Muscle of leg (tissue), 11 donors: ENCODE data around the gene HDAC9. TPM values are rescaled to one million over a fixed set of nuclear protein-coding genes. Genes with fewer than 3 reads are reported as not detected.

Experiments
- DNase-seq: peaks from one replicate; pipeline ENCODE4 v3.0.0; 2013
- H3K27ac ChIP-seq: one replicate; pipeline ENCODE4 v1.5.1; 2013; ENCODE audit warnings: mild to moderate bottlenecking, low read length, control low read depth
- H3K27me3 ChIP-seq: one replicate; pipeline ENCODE4 v1.6.1; 2013; ENCODE audit warnings: low read length; ENCODE audit not compliant: control insufficient read depth, insufficient read depth
- H3K36me3 ChIP-seq: one replicate; pipeline ENCODE4 v1.6.1; 2013; ENCODE audit warnings: low read length; ENCODE audit not compliant: control insufficient read depth, insufficient read depth
- H3K4me1 ChIP-seq: one replicate; pipeline ENCODE4 v1.6.1; 2013; ENCODE audit warnings: low read length; ENCODE audit not compliant: control insufficient read depth, insufficient read depth
- H3K4me3 ChIP-seq: one replicate; pipeline ENCODE4 v1.5.1; 2013; ENCODE audit warnings: low read length, control low read depth
- H3K9me3 ChIP-seq: replicated peaks from 2 replicates; pipeline ENCODE4 v1.6.1; 2013; ENCODE audit warnings: low read depth, low read length; ENCODE audit not compliant: control insufficient read depth
- WGBS: methylation state at CpG from one replicate; pipeline ENCODE4 v1.1.5; 2013; ENCODE audit warnings: missing lambda C conversion rate; ENCODE audit not compliant: insufficient coverage; 5-methylcytosine and 5-hydroxymethylcytosine counted together
- polyA plus RNA-seq, 8 donors: library from polyadenylated mRNA; unstranded; fragments of 120-200 nt; gene quantifications; one replicate each; pipeline versions ENCODE4 v1.2.1 to v1.2.3, GENCODE V29; 2013; ENCODE audit warnings: inconsistent platforms in 1 of 8, low replicate concordance in 1 of 8; ENCODE audit not compliant: insufficient read length in 8 of 8, insufficient read depth in 1 of 8
- total RNA-seq: library from RNA; stranded (reverse); fragments of 120-200 nt; gene quantifications from one replicate; pipeline ENCODE4 v1.2.4, GENCODE V29; 2013

The HDAC9 gene
- total and polyA plus RNA-seq, 9 donors, result 11.9 to 38.2 (median 21.2) TPM

DNA sequence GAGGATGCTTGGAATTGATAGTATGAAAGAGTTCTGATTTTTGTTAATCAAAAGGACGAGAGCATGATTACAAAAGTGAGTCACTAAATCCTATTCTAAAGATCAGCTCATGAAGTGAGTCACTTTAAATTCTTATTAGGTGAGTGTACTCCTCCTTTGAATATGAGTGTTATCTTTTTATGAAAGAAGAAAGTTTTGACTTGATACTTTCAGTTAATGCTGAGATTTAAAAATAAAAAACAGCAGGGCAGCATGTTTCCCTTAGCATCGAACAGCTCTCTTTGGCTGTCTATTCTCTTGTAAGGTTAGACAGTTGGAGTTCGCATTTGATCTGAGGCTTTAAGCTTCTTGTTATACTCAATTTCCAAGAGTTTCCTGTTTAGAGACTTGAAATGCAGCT lies 399.9 kb downstream of the HDAC9 start:
- no peak overlapping the region for H3K4me3 ChIP-seq
- no peaks in the 10 kb centered on the region for H3K36me3 ChIP-seq
- DNase-seq, result no peak
- no peaks in the 10 kb centered on the region for H3K4me1 ChIP-seq
- no peak overlapping the region for H3K27ac ChIP-seq
- no peaks in the 10 kb centered on the region for H3K27me3 ChIP-seq
- H3K9me3 ChIP-seq, result no peaks in the 10 kb centered on the region
- WGBS, result no CpG with 5 or more reads among the region's 3 CpGs

DNA sequence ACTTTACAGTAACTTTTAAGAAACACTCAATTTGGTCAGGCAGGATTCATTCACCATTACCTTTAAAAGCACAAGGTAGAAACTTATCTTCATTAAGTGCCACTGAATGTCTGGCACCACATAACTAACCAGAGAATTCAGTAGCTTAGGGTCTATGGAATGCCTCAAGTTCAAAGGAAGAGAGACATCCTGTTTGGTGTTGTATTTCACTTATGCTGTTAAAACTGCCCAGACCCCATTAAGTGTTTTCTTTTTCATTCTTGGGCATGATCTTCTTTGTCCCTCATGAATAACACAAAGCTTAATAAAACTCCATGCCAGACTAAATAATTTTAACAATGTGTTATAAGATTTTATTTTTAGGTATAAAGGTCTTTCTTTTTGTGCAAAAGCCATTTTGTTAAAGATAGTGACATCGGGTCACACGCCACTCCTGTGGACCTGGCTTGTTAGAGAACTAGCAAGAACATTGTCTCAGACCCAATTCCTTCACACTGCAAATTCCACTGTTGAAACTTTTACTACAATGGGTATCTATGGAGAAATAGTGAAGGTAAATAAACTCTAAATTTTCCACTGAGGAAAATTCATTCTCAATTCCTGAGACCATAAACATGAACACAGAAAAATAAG lies 400.9 kb downstream of the HDAC9 start:
- Histone ChIP-seq H3K27ac (no peak overlapping the region), H3K9me3 (no peaks in the 10 kb centered on the region), H3K4me3 (no peak overlapping the region), H3K27me3 (no peaks in the 10 kb centered on the region), H3K36me3 (no peaks in the 10 kb centered on the region), H3K4me1 (no peaks in the 10 kb centered on the region)
- DNase-seq, result no peak
- no CpG with 5 or more reads among the region's 2 CpGs for WGBS

DNA sequence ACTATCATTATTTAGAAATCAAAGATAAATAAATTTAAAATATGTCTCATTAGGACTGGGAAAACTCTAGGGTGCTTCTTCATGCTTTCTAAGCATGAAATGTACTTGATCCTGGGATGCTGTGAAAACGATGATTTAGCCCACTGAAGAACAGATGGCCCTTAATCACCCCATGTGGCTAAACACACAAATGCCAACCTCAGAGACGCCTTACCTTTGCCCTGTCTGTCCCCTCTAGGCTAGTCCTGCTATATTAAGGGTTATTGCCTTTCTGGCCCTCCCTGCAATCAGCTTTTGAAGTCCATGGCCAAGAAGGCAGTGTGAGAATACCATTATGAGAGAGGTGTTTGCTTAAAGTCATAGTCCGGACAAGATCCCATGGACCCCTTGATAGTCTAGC lies 404.7 kb downstream of the HDAC9 start:
- H3K4me1 ChIP-seq, result no peaks in the 10 kb centered on the region

DNA sequence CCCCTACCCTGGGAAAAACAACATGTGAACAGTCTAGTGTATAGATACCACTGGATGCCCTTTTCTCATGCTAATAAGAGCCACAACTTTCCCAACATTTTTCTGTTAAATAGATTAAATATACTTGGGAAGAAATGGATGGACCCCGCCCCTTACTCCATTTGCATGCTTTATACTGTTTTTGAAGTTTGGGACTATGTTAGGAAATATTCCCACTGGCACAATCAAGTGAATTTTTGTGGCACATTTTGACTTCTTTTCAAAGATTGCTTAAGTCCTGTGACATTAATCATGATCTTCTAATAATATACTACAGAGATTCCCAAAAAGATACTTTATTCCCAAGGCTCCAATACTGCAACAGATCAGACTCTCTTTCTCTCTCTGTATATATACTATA lies 405.3 kb downstream of the HDAC9 start:
- DNase-seq, result no peak

More for the DNA sequence above, 404.7 kb downstream of the HDAC9 start:
- Histone ChIP-seq H3K36me3 (no peaks in the 10 kb centered on the region), H3K27ac (no peak overlapping the region), H3K27me3 (no peaks in the 10 kb centered on the region), H3K4me3 (no peak overlapping the region), H3K9me3 (no peaks in the 10 kb centered on the region)
- WGBS, result no CpG with 5 or more reads among the region's 3 CpGs
- DNase-seq, result no peak

DNA sequence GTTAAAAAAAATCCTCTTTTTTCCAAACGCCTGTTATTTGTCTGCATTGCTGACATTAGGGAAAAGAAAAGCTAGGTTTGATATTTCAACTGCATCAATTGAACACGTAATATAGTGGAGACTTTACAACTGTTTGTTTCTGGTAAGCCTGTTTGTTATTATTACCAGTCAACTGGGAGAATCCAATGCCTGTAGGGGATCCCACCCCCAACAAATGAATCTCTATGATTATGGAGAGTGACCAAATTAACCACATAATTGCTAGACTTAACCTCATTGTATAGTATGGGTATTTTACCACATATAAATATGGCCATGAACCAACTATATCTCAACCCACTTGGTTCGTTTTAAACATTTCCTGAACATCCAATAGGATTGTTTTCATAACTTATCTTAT lies 405.8 kb downstream of the HDAC9 start:
- Histone ChIP-seq H3K4me1 (no peaks in the 10 kb centered on the region), H3K27ac (no peak overlapping the region), H3K27me3 (no peaks in the 10 kb centered on the region), H3K36me3 (no peaks in the 10 kb centered on the region), H3K9me3 (no peaks in the 10 kb centered on the region), H3K4me3 (no peak overlapping the region)
- peak; percentile 41 for DNase-seq
- no CpG with 5 or more reads among the region's 3 CpGs for WGBS

More for the DNA sequence above, 405.3 kb downstream of the HDAC9 start:
- no peak overlapping the region for H3K4me3 ChIP-seq
- no CpG with 5 or more reads among the region's 1 CpG for WGBS
- no peaks in the 10 kb centered on the region for H3K4me1 ChIP-seq
- H3K9me3 ChIP-seq, result no peaks in the 10 kb centered on the region
- H3K27me3 ChIP-seq, result no peaks in the 10 kb centered on the region
- H3K36me3 ChIP-seq, result no peaks in the 10 kb centered on the region
- H3K27ac ChIP-seq, result no peak overlapping the region

DNA sequence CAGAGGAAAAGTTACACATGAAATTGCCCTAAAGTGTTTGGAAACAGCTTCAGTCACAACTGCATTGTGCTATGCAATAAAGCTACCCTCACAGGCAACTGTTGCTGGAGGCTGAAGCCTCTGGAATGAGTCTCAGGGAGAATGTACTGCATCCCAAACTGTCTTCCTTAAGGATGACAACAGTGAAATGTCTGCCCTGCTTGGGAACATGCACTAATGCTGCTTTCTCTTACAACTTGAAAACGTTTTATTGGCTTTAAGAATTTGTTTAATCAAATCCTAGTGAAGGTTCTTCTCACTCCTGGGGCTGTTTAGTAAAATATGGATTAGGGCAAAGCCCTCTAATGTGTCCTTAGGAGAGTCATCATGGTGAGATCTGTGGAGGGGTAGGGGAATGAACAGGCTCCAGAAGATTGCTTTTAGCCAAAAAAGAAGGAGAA lies 406.5 kb downstream of the HDAC9 start:
- Histone ChIP-seq H3K4me1 (no peaks in the 10 kb centered on the region), H3K27ac (no peak overlapping the region), H3K4me3 (no peak overlapping the region), H3K36me3 (no peaks in the 10 kb centered on the region), H3K9me3 (no peaks in the 10 kb centered on the region), H3K27me3 (no peaks in the 10 kb centered on the region)
- peak; percentile 79 for DNase-seq
- no CpG with 5 or more reads among the region's 1 CpG for WGBS

DNA sequence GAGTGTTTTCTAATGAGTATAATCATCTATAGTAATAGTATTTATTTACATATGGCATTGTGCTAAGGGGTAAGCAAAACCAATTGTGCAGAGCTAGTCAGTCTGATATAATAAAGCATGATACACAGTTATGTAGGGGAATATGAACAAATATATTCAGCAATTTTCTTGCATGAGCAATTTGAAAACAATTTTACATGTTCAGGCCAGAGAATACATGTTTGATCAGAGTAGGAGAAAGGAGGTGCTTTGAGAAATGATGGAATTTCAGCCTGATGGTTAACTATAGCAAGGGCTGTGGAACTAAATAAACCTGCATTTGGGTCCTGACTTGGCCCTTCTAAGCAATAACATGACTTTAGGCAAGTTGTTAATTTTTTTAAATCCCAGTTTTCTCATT lies 407.3 kb downstream of the HDAC9 start:
- H3K27ac ChIP-seq, result no peak overlapping the region
- no peak for DNase-seq

DNA sequence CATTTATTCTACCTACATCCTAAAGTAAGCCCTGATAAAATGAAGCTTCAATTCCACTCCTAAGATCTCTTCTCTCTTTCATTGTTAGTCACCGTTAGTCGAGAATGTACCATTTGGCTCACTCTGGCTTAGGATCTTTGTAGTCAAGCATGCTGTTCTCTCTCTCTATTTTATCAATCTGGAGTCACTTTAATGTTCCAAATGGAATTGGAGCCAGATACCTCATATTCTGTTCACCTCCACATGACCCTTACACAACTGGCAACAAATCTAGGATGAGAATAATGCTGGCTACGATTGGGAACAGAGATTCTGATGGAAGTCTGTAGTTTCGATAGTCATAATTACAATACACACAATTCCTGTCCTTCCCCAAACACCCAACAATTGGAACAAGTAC lies 408.1 kb downstream of the HDAC9 start:
- Histone ChIP-seq H3K9me3 (no peaks in the 10 kb centered on the region), H3K36me3 (no peaks in the 10 kb centered on the region), H3K4me3 (no peak overlapping the region), H3K27ac (no peak overlapping the region), H3K27me3 (no peaks in the 10 kb centered on the region), H3K4me1 (no peaks in the 10 kb centered on the region)
- 0% methylated on average over 2 of the region's 4 CpGs for WGBS
- peak; percentile 84 for DNase-seq

More for the DNA sequence above, 407.3 kb downstream of the HDAC9 start:
- no peak overlapping the region for H3K4me3 ChIP-seq
- no peaks in the 10 kb centered on the region for H3K4me1 ChIP-seq
- no peaks in the 10 kb centered on the region for H3K9me3 ChIP-seq
- no peaks in the 10 kb centered on the region for H3K27me3 ChIP-seq
- no peaks in the 10 kb centered on the region for H3K36me3 ChIP-seq

DNA sequence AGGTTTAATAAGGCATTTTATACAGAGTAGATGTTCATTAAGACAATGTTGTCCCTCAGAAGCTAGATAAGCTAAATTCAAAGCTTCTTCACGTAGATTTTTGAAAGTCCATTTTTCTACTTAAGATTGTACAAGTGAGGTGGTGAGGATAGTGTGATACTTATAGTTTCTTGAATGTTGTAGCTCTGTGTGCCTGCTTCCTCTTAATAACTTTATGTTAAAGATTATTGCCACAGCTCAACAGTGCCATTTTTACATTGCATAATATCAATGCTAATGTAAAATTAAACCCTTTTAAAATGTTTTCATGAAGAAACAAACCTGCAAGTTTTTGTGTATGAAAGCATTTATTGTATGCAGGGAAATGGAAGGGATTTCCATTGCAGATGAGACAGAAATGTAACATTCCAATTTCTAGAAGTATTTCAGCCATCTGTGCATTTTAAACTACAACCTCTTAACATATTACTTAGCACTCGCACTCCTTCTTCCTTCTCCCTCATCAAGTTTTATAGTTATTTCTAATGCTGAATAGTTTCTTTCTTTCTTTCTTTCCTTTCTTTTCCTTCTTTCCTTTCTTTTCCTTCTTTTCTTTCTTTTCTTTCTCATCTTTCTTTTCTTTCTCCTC lies 409.9 kb downstream of the HDAC9 start:
- no peak overlapping the region for H3K27ac ChIP-seq
- WGBS, result no CpG with 5 or more reads among the region's 2 CpGs
- DNase-seq, result no peak
- no peak overlapping the region for H3K4me3 ChIP-seq
- no peaks in the 10 kb centered on the region for H3K4me1 ChIP-seq
- H3K9me3 ChIP-seq, result no peaks in the 10 kb centered on the region
- no peaks in the 10 kb centered on the region for H3K27me3 ChIP-seq
- H3K36me3 ChIP-seq, result no peaks in the 10 kb centered on the region

DNA sequence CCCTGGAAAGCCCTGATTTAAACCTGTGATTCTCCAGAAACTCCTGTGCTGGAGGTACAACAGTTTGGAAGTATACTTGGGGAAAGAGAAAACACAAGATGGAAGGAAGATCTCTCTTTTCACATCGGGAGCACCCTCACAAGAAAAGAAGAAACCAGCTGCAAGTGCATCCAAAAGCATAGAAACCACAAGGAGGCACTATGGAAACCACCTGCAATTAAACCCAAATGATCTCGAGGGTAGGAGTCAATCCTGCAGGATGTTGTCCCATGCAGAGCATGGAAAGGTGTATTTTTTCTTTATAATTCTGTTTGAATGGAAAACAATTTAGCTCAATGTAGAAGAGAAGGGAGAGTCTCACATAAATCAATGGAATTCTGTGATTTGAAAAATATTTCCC lies 411.4 kb downstream of the HDAC9 start:
- Histone ChIP-seq H3K4me3 (no peak overlapping the region), H3K27me3 (no peaks in the 10 kb centered on the region), H3K36me3 (no peaks in the 10 kb centered on the region), H3K27ac (no peak overlapping the region), H3K9me3 (no peaks in the 10 kb centered on the region), H3K4me1 (no peaks in the 10 kb centered on the region)
- no CpG with 5 or more reads among the region's 2 CpGs for WGBS
- no peak for DNase-seq
